GM18861 (cell line): ENCODE measurements around the gene MATN3.

ENCODE experiments used
- ATAC-seq: cut with Tn5 transposase; IDR thresholded peaks from one replicate; pipeline ENCODE4 v1.9.1; 2021; ENCODE audit not compliant: unreplicated experiment

Gene MATN3

GRCh38 chr2:20037660-20038059 is 25.2 kb upstream of the MATN3 start:
- no peak for ATAC-seq

DNA sequence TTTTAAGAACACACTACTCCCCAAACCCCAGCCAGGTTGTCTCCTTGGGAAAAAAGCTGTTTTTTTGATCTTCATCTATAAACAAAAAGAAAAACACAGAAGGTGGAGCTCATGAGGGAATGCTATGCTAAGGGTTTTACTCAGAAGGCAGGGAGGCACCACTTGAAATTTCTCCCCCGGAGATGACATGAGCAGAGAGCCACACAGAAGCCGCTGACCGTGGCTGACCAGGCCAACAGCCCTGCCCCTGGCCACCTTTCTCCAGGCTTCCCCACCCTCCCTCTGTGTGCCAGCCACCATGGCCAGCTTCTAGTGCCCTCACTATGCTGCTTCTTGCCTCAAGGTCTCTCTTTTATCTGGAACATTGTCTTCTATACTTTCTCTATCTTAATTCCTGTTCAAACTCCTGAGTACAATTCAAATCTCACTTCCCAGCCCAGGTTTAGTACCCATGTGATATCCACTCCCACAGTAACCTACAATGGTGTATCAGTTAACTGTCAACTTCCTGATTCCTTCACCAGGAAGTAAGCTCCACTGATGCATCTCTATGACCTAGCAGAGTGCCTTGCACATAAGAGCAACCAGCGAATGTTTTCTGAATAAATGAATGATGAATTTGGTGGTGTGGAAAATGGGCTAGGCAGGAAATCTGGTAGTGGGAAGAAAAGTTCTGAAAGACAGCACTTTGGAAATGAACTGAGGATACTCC is 23.6 kb upstream of the MATN3 start:
- ATAC-seq = peak; percentile 66

- ATAC-seq = no peak
Observed at GRCh38 chr2:20034821-20035220, 22.4 kb upstream of the MATN3 start.

DNA sequence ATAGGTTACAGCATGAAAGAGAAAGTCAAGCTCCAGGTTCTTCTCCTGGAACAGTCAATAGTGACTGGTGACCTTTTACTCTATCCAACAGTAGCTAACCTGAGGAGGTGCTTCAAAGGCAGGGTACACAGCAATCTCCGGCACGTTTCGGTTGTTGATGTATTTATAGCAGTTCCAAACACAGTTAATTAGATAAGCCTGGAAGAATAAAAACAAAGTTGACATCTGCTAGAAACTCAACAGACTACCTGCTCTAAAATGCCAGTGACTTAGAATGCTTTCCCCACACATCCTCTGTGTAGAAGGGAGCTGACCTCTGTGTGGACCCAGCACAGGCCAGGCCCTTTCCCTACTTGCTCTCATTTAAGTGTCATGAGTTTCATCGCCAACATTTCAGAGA is 21.8 kb upstream of the MATN3 start:
- no peak for ATAC-seq

DNA sequence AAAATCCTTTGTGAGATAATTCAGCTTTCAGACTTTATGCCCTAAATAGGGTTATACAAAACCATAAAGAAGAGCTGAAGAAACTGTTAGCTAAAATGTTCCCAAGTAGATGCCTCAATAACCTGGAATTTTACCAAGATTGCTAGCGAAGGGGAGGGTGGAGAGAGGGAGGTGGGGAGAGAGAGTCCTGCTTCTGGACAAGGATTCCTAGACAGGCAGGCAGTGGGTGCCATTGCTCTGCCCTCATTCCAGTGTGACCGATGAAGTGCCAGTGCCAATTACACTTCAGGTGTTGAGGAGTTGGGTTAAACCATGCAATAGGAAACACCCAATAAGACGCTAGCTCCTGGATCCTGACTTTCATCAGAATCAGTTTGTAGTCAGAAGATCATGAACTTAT is 20.9 kb upstream of the MATN3 start:
- ATAC-seq = no peak

DNA sequence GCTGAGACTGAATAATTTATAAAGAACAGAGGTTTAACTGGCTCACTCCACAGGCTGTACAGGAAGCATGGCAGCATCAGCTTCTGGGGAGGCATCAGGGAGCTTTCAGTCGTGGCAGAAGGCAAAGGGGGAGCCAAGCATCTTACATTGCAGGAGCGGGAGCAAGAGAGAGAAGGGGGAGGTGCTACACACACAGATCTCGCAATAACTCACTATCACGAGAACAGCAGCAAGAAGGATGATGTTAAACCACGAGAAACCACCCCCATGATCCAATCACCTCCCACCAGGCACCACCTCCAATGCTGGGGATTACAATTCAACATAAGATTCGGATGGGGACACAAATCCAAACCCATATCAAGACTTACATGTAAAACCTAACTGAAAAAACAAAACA is 17.8 kb upstream of the MATN3 start:
- no peak for ATAC-seq

- ATAC-seq = no peak
Observed at GRCh38 chr2:20027705-20028434, 15.4 kb upstream of the MATN3 start.

DNA sequence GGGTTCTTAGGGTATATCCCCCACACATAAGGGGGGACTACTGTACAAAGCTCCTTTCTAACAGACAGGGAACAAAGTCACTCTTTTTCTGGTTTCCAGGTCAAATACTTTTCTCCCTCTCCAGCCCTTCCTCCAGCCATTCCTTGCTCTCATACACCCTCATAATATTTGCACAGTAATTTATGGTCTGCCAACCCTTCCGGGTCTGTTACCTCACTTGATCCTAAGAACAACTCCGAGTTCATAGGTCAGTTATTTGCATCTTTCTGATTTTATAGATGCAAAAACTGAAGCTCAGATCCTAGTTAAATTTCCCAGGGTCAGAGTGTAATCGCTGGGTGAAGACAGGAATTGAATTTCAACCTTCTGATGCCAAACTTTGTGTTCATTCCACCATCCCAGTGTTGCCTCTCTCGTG is 14.8 kb upstream of the MATN3 start:
- no peak for ATAC-seq

- no peak for ATAC-seq
Observed at GRCh38 chr2:20025065-20025786, 12.8 kb upstream of the MATN3 start.

- ATAC-seq = no peak
Observed at GRCh38 chr2:20023688-20024087, 11.2 kb upstream of the MATN3 start.

DNA sequence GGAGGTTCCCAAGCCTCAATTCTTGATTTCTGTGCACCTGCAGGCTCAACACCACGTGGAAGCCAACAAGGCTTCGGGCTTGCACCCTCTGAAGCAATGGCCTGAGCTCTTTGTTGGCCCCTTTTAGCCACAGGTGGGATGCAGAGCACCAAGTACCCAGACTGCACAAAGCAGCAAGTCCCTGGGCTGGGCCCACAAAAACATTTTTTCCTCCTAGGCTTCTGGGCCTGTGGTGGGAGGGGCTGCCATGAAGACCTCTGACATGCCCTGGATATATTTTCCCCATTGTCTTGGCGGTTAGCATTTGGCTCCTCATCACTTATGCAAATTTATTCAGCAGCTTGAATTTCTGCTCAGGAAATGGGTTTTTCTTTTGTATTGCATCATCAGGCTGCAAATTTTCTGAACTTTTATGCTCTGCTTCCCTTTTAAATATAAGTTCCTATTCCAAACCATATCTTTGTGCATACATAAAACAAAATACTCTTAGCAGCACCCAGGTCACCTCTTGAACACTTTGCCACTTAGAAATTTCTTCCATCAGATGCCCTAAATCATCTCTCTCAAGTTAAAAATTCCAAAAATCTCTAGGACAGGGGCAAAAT is 9.0 kb upstream of the MATN3 start:
- ATAC-seq = no peak

GRCh38 chr2:20019747-20020146 is 7.3 kb upstream of the MATN3 start:
- ATAC-seq = no peak

- ATAC-seq = no peak
Observed at GRCh38 chr2:20018601-20019152, 6.2 kb upstream of the MATN3 start.

DNA sequence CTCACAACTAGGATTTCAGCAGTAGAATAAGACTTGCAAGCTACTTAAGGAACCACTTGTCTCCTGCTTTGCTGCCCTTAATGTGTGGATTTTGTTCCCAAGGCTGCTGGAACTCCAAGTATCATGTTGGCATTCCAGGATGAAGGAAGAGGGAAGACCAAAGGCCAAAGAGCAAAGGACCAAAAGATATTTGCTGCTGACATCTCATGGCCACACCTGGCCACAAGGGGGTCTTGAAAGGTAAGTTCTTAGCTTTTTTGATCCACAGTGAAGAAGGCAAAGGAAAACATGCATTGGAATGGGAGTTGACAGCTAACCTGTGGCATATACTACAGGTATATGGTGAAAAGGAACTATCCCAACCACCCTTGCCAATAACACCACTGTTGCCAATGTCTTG is 3.9 kb upstream of the MATN3 start:
- no peak for ATAC-seq

DNA sequence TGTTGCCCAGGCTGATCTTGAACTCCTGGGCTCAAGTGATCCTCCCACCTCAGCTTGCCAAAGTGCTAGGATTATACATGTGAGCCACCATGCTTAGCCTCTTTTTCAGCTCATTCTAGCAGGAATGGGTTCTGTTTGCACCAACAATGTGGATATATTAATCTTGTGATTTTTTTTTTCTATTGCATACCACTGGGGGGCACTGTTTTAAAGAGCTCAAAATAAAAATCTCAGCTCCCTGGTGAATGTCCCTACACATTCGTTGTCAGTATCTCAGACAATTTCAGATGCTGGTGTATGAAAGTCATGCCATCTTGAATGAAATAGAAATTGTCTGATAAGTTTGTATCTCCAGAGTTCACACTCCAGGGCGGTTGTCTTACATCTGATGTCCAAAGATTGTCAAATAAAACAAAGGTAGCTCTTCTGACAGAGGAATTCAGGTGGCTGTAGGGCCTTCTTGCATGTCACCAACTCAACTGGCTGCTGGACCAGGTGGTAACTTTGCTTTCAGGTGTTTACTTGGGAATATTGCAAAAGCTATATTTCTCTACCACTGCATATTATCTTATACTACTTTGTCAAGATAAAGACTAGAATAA is 3.1 kb upstream of the MATN3 start:
- no peak for ATAC-seq

DNA sequence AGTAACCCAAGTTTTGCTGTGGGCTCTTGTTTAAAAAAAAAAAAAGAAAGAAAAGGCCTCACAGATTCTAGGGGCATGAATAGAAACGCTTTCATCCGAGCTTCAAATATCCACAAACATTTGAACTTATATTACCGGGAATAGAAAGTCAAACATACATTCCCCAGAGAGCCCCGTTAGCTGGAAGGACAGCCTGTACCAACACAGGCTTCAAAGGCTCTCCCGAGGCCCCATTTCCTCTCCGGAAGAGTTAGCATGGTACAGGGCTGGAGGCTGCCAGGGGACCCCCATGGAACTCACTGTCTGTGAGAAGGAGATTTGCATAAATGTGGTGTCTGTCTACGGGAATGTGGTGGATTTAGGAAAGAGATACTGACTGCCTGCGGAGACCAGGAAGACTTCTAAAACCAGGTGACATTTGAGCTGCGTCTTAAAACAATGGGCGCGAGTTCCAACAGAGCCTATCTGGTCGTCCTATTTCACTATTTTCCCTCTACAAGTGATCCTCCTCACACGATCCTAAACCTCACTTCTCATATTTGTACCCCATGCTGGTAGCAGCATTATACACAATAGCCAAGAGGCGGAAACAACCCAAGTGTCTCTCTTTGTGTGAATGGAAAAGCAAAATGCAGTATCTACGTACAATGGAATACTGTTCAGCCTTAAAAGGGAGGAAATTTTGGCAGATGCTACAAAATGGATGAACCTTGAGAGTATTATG is 820 bp upstream of the MATN3 start:
- no peak for ATAC-seq

DNA sequence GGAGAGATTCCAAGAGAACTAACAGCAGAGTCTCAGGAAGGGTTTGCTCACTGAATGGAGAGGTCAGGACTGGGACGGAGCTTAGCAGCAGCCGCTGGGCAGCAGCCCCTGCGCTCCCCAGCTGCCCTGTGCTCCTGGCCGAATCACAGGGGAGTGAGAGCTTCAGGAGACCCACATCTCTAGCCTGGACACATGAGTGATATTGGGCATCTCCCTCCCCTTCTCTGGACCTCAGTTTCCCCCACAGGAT is 511 bp downstream of the MATN3 start:
- no peak for ATAC-seq

DNA sequence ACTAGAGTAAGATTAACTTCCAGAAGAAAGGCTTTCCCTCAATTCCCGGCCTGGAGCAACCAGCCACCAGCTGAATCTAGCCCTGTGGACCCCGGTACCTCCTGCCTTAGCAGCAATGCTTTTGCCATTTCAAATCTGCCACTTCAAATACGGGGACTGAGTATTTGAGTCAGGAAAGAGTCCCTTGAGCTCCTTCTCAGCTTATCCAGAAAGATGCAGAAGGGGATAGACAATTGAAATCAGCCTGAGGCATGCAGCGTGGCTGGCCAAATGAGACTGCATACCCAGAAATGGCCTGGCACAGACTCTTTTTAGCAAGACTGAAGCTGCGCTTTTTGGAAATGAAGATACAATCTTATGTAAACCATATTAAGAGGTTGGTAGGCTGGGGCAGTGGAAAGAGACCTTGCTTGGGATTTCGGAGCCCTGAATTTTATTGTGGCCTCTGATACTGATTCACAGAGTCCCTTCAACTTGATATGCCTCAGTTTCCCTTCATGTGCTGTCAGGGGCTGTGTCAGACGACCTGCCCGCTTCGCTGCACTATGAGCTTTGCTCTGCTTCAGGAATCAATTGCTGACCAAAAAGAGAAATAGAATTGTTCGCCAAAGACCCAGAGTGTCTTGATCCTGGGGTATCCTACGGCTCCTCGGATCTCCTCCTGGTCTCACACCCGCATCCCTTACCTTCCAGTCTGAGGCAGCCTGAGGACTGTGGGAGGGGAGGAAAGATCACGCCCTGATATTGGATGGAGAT is 1.0 kb downstream of the MATN3 start:
- no peak for ATAC-seq

GRCh38 chr2:20008703-20009102 is 3.8 kb downstream of the MATN3 start:
- ATAC-seq = no peak
